ENCODE results near the gene CLIC6.

- TF ChIP-seq CTCF (IDR thresholded peaks at IDR 0.05 in 4 of 5, conservative IDR thresholded peaks at IDR 0.05 in 1 of 5): no peak
- TF ChIP-seq POLR2A (IDR thresholded peaks at IDR 0.05): no peak
Measured at GRCh38 chr21:34702341-34703170, 33.8 kb downstream of the CLIC6 start.

Measured in gastrocnemius medialis (tissue), 4 donors.